HepG2 (cell line): Measurements from ENCODE around the gene TASOR2. TPM values are rescaled to one million over a fixed set of nuclear protein-coding genes. Genes with fewer than 3 reads are reported as not detected.

Experiments
- BRD4 ChIP-seq: sonication (generic); formaldehyde crosslinking; IDR thresholded peaks from 2 replicates; pipeline ENCODE4 v1.4.0; 2020; ENCODE audit warnings: missing genetic modification reagents
- HIVEP1 ChIP-seq: sonication (generic); formaldehyde crosslinking; IDR thresholded peaks from 2 replicates; pipeline ENCODE4 v1.4.0; 2020; ENCODE audit warnings: mild to moderate bottlenecking, missing genetic modification reagents
- KLF6 ChIP-seq: IDR thresholded peaks from 2 replicates; pipeline ENCODE4 v1.8.0; 2016; ENCODE audit warnings: missing biosample characterization, missing genetic modification reagents
- ONECUT2 ChIP-seq: sonication (generic); formaldehyde crosslinking; IDR thresholded peaks from 2 replicates; pipeline ENCODE4 v1.4.0; 2020; ENCODE audit warnings: missing genetic modification reagents
- SAP130 ChIP-seq: IDR thresholded peaks from 2 replicates; pipeline ENCODE4 v1.6.1; 2016; ENCODE audit warnings: low read depth
- SOX6 ChIP-seq, 2 experiments: fragments of 450-650 bp in 1 of 2; sonication (generic) in 1 of 2; formaldehyde crosslinking in 1 of 2; IDR thresholded peaks; 2 replicates each; pipeline versions ENCODE4 v1.4.0 to v1.6.1; 2017 to 2020; ENCODE audit warnings: antibody characterized with exemption in 1 of 2, mild to moderate bottlenecking in 1 of 2, missing genetic modification reagents in 1 of 2
- TGIF2 ChIP-seq: IDR thresholded peaks from 2 replicates; pipeline ENCODE4 v1.6.1; 2016; ENCODE audit warnings: control low read depth, missing compliant biosample characterization
- ZKSCAN8 ChIP-seq: IDR thresholded peaks from 2 replicates; pipeline ENCODE4 v1.6.1; 2016; ENCODE audit warnings: borderline replicate concordance, missing genetic modification reagents, missing compliant biosample characterization
- ZNF350 ChIP-seq: sonication (generic); formaldehyde crosslinking; IDR thresholded peaks from 2 replicates; pipeline ENCODE4 v1.4.0; 2020; ENCODE audit warnings: mild to moderate bottlenecking, low read depth, missing genetic modification reagents, borderline replicate concordance
- ZNF550 ChIP-seq: sonication (generic); formaldehyde crosslinking; IDR thresholded peaks from 2 replicates; pipeline ENCODE4 v1.4.0; 2020; ENCODE audit warnings: mild to moderate bottlenecking, missing genetic modification reagents, borderline replicate concordance
- ZNF569 ChIP-seq: sonication (generic); formaldehyde crosslinking; IDR thresholded peaks from 2 replicates; pipeline ENCODE4 v1.5.0; 2020; ENCODE audit warnings: mild to moderate bottlenecking, missing genetic modification reagents, moderate library complexity, borderline replicate concordance
- ZNF777 ChIP-seq: sonication (generic); formaldehyde crosslinking; IDR thresholded peaks from 2 replicates; pipeline ENCODE4 v1.4.0; 2020; ENCODE audit warnings: missing genetic modification reagents
- ZNF883 ChIP-seq: sonication (generic); formaldehyde crosslinking; IDR thresholded peaks from 2 replicates; pipeline ENCODE4 v1.5.1; 2020; ENCODE audit warnings: mild to moderate bottlenecking, missing genetic modification reagents; ENCODE audit errors: not compliant biosample characterization
- polyA plus RNA-seq, 8 experiments: library from polyadenylated mRNA; depleted of rRNA in 3 of 8; stranded (reverse) in 7 of 8; unstranded in 1 of 8; fragments of >200 nt; fragmentation: Illumina TruSeq in 4 of 8; extraction: Trizol in 4 of 8; gene quantifications; 2 replicates each; pipeline versions ENCODE4 v1.2.1 to v1.2.3, GENCODE V29; 2011 to 2016; ENCODE audit warnings: low read depth in 4 of 8, missing spikeins in 1 of 8, mixed read lengths in 1 of 8; ENCODE audit not compliant: insufficient read depth in 1 of 8
- total RNA-seq, 5 experiments: library from RNA; depleted of rRNA; stranded (reverse); fragments of >200 nt; fragmentation: Illumina TruSeq; extraction: Trizol; gene quantifications; 2 replicates each; pipeline ENCODE4 v1.2.3, GENCODE V29; 2016; ENCODE audit warnings: low read depth in 1 of 5
- TF ChIP-seq, protein P1 (sequence below): sonication (generic); formaldehyde crosslinking; IDR thresholded peaks from 2 replicates; pipeline ENCODE4 v1.4.0; 2020; ENCODE audit warnings: mild to moderate bottlenecking, low read depth, missing genetic modification reagents
- TF ChIP-seq, protein P2 (sequence below): sonication (generic); formaldehyde crosslinking; IDR thresholded peaks from 2 replicates; pipeline ENCODE4 v1.8.1; 2023; ENCODE audit warnings: mild to moderate bottlenecking, missing genetic modification reagents
- TF ChIP-seq, protein P3 (sequence below): sonication (generic); formaldehyde crosslinking; conservative IDR thresholded peaks from 2 replicates; pipeline ENCODE4 v1.5.0; 2020; ENCODE audit warnings: missing genetic modification reagents
- TF ChIP-seq, protein P4 (sequence below): sonication (generic); formaldehyde crosslinking; IDR thresholded peaks from 2 replicates; pipeline ENCODE4 v1.8.0; 2022; ENCODE audit warnings: missing genetic modification reagents, mild to moderate bottlenecking, inconsistent platforms, borderline replicate concordance
- TF ChIP-seq, protein P5 (sequence below): sonication (generic); formaldehyde crosslinking; IDR thresholded peaks from 2 replicates; pipeline ENCODE4 v1.5.0; 2020; ENCODE audit warnings: mild to moderate bottlenecking, missing genetic modification reagents, borderline replicate concordance
- TF ChIP-seq, protein P6 (sequence below): sonication (generic); formaldehyde crosslinking; IDR thresholded peaks from 2 replicates; pipeline ENCODE4 v1.5.0; 2020; ENCODE audit warnings: missing genetic modification reagents

TASOR2 gene
- total and polyA plus RNA-seq, 2 of the 13 experiments (the other 11 are each of a cell fraction or from before 2014, with no cell fraction given): 24.2 to 55.3 TPM

DNA sequence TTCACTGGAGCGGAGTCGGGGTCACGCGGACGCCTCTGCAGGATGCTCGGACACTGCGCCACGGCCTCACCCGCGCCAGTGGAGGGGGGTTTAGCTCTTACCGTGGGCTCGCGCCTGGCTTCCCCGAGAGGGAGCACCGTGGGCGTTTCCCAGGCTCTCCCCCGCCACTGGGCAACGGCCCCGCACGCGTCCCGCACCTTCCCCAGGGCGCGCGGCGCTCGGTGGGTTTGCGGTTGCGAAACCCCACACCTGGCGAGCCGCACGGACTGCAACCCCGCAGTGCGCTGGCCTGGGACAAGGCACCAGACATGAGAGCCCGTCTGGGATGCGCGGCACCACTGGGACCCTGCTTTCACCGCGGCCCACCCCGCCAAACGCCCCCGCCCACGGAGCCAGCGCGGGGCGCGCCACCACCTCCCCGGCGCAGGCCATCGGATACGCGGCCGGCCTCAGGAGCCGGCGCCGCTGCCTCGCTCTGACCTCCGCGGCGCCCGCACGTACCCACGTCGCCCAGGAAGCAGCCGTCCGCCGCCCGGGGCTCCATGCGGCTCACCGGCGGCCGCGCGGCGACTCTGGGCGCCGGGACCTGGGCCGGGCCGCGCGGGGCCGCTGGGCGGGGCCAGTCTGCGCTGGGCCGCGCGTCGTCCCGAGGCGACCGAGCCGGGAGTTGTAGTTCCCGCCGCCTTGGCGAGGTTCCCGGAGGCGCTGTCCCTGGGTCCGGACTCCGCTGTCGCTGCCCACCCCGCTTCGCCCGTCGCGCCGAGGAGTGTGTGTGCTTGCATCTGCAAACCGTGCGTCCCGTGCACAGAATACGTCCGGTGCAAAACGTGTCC, 18.4 kb upstream of the TASOR2 start, which contains the start of gene ASB13 (continued):
- TF ChIP-seq, protein P1, sequence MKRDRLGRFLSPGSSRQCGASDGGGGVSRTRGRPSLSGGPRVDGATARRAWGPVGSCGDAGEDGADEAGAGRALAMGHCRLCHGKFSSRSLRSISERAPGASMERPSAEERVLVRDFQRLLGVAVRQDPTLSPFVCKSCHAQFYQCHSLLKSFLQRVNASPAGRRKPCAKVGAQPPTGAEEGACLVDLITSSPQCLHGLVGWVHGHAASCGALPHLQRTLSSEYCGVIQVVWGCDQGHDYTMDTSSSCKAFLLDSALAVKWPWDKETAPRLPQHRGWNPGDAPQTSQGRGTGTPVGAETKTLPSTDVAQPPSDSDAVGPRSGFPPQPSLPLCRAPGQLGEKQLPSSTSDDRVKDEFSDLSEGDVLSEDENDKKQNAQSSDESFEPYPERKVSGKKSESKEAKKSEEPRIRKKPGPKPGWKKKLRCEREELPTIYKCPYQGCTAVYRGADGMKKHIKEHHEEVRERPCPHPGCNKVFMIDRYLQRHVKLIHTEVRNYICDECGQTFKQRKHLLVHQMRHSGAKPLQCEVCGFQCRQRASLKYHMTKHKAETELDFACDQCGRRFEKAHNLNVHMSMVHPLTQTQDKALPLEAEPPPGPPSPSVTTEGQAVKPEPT (CRISPR knock-in tag): no peak
- TF ChIP-seq ZKSCAN8 (CRISPR knock-in tag) (no peak), ZNF350 (CRISPR knock-in tag) (peak; percentile 33; the same call in 1 of the 2 replicates), KLF6 (no peak), SOX6 (IDR thresholded peaks at IDR 0.05) (no peak), SOX6 (CRISPR knock-in tag; IDR thresholded peaks at IDR 0.05) (no peak), TGIF2 (no peak), HIVEP1 (CRISPR knock-in tag) (0 out of 2 replicates have a peak, but pooled peaks have one; percentile 44), ZNF777 (CRISPR knock-in tag) (peak; percentile 67), ZNF883 (CRISPR knock-in tag) (no peak), BRD4 (peak; percentile 32; the same call in 1 of the 2 replicates), ZNF569 (CRISPR knock-in tag) (no peak), ZNF550 (CRISPR knock-in tag) (0 out of 2 replicates have a peak, but pooled peaks have one; percentile 77), ONECUT2 (CRISPR knock-in tag) (0 out of 2 replicates have a peak, but pooled peaks have one; percentile 10), SAP130 (CRISPR knock-in tag) (0 out of 2 replicates have a peak, but pooled peaks have one; percentile 18)
- TF ChIP-seq, protein P2, sequence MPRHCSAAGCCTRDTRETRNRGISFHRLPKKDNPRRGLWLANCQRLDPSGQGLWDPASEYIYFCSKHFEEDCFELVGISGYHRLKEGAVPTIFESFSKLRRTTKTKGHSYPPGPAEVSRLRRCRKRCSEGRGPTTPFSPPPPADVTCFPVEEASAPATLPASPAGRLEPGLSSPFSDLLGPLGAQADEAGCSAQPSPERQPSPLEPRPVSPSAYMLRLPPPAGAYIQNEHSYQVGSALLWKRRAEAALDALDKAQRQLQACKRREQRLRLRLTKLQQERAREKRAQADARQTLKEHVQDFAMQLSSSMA (CRISPR knock-in tag): no peak
- TF ChIP-seq, protein P3, sequence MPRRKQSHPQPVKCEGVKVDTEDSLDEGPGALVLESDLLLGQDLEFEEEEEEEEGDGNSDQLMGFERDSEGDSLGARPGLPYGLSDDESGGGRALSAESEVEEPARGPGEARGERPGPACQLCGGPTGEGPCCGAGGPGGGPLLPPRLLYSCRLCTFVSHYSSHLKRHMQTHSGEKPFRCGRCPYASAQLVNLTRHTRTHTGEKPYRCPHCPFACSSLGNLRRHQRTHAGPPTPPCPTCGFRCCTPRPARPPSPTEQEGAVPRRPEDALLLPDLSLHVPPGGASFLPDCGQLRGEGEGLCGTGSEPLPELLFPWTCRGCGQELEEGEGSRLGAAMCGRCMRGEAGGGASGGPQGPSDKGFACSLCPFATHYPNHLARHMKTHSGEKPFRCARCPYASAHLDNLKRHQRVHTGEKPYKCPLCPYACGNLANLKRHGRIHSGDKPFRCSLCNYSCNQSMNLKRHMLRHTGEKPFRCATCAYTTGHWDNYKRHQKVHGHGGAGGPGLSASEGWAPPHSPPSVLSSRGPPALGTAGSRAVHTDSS (CRISPR knock-in tag): no peak
- TF ChIP-seq, protein P4, sequence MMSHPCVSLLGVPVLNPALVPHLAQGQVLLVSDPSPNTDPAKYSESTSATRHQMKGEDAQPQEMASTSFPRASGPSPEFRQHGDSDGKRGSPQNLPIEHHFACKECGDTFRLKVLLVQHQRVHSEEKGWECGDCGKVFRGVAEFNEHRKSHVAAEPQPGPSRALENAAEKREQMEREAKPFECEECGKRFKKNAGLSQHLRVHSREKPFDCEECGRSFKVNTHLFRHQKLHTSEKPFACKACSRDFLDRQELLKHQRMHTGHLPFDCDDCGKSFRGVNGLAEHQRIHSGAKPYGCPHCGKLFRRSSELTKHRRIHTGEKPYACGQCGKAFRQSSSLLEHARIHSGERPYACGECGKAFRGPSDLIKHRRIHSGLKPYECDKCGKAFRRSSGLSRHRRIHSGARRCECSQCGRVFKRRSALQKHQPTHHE: no peak
- TF ChIP-seq, protein P5, sequence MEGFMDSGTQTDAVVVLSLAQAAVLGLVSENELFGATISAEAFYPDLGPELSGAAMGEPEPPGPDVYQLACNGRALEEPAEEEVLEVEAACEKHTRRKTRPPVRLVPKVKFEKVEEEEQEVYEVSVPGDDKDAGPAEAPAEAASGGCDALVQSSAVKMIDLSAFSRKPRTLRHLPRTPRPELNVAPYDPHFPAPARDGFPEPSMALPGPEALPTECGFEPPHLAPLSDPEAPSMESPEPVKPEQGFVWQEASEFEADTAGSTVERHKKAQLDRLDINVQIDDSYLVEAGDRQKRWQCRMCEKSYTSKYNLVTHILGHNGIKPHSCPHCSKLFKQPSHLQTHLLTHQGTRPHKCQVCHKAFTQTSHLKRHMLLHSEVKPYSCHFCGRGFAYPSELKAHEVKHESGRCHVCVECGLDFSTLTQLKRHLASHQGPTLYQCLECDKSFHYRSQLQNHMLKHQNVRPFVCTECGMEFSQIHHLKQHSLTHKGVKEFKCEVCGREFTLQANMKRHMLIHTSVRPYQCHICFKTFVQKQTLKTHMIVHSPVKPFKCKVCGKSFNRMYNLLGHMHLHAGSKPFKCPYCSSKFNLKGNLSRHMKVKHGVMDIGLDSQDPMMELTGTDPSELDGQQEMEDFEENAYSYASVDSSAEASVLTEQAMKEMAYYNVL: 0 out of 2 replicates have a peak, but pooled peaks have one; percentile 33
- TF ChIP-seq, protein P6, sequence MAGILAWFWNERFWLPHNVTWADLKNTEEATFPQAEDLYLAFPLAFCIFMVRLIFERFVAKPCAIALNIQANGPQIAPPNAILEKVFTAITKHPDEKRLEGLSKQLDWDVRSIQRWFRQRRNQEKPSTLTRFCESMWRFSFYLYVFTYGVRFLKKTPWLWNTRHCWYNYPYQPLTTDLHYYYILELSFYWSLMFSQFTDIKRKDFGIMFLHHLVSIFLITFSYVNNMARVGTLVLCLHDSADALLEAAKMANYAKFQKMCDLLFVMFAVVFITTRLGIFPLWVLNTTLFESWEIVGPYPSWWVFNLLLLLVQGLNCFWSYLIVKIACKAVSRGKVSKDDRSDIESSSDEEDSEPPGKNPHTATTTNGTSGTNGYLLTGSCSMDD: no peak; the same call in 1 of the 2 replicates
